Vagina (tissue), 2 donors: Measurements from ENCODE around the gene TNS3. TPM values are rescaled to one million over a fixed set of nuclear protein-coding genes. Genes with fewer than 3 reads are reported as not detected.

Source experiments
- DNase-seq, 2 donors: peaks; one replicate each; pipeline ENCODE4 v3.0.0-alpha.2; 2017; ENCODE audit errors: extremely low spot score in 2 of 2
- H3K27ac ChIP-seq: fragments of 200-600 bp; sonication (generic); one replicate; pipeline ENCODE4 v1.5.1; 2019
- H3K27me3 ChIP-seq: fragments of 200-600 bp; sonication (generic); one replicate; pipeline ENCODE4 v1.5.1; 2019
- H3K36me3 ChIP-seq, 2 donors: fragments of 200-600 bp; sonication (generic); one replicate each; pipeline ENCODE4 v1.5.1; 2017 to 2019
- H3K4me1 ChIP-seq: fragments of 200-600 bp; sonication (generic); one replicate; pipeline ENCODE4 v1.5.1; 2019
- H3K4me3 ChIP-seq, 2 donors: fragments of 200-600 bp; sonication (generic); 1 replicate in 1 of 2; 2 replicates in 1 of 2; pipeline ENCODE4 v1.5.1; 2016 to 2019
- H3K9me3 ChIP-seq: fragments of 200-600 bp; sonication (generic); one replicate; pipeline ENCODE4 v1.5.1; 2019
- POLR2A ChIP-seq, 2 donors: fragments of 450-650 bp; IDR thresholded peaks; one replicate each; pipeline ENCODE4 v1.6.1; 2017; ENCODE audit warnings: antibody characterized with exemption in 2 of 2, mild to moderate bottlenecking in 2 of 2, moderate library complexity in 2 of 2
- POLR2AphosphoS5 ChIP-seq, 2 donors: sonication (generic); formaldehyde crosslinking; IDR thresholded peaks; one replicate each; pipeline ENCODE4 v1.9.0; 2017; ENCODE audit warnings: antibody characterized with exemption in 2 of 2, mild to moderate bottlenecking in 2 of 2, low read depth in 1 of 2; ENCODE audit not compliant: insufficient read depth in 1 of 2
- intact Hi-C: fragments of 100-400 bp; cut with DNase I; formaldehyde crosslinking; loops from one replicate; pipeline ENCODE4 v1.15.1; 2023
- total RNA-seq: library from RNA; depleted of rRNA; stranded (reverse); fragments of >200 nt; gene quantifications from one replicate; pipeline ENCODE4 v1.2.3, GENCODE V29; 2016
- TF ChIP-seq, protein P1 (sequence below), 3 experiments: fragments of 450-650 bp in 2 of 3; fragments of 200-600 bp in 1 of 3; sonication (generic) in 1 of 3; IDR thresholded peaks; one replicate each; pipeline ENCODE4 v1.5.1; 2017 to 2019; ENCODE audit warnings: antibody characterized with exemption in 3 of 3, mild to moderate bottlenecking in 2 of 3, moderate library complexity in 2 of 3

Gene TNS3
- total RNA-seq, 1 donor from 2014 or later = 36.8 TPM

DNA sequence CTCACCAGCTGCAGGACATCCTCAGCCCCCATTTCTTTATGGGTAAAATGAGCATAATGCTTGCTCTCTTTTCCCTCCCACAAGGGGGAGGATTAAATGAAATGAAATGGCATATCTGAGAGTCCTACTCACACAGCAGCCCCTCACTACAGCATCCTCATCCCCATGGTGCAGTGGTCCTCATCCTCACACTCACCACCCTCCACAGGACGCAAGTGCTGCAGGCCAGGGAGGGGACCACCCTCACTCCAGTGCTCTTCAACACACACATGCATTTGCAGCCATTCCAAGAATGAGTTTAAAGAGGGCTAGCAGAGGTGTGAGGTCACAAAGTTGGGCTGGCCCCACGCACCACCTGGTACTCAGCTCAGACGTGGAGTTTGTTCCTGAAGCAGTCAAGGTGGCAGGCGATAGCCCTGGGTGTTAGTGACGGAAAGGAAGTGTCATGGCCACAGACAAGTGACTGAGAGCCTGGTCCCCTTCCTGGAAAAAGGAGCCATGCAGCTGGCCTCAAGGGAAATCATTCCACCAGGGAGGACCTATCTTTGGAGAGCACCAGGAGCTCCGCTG, 234.0 kb downstream of the TNS3 start:
- H3K4me3 ChIP-seq = no peak overlapping the region
- TF ChIP-seq, protein P1, sequence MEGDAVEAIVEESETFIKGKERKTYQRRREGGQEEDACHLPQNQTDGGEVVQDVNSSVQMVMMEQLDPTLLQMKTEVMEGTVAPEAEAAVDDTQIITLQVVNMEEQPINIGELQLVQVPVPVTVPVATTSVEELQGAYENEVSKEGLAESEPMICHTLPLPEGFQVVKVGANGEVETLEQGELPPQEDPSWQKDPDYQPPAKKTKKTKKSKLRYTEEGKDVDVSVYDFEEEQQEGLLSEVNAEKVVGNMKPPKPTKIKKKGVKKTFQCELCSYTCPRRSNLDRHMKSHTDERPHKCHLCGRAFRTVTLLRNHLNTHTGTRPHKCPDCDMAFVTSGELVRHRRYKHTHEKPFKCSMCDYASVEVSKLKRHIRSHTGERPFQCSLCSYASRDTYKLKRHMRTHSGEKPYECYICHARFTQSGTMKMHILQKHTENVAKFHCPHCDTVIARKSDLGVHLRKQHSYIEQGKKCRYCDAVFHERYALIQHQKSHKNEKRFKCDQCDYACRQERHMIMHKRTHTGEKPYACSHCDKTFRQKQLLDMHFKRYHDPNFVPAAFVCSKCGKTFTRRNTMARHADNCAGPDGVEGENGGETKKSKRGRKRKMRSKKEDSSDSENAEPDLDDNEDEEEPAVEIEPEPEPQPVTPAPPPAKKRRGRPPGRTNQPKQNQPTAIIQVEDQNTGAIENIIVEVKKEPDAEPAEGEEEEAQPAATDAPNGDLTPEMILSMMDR (IDR thresholded peaks at IDR 0.05) = no peak
- TF ChIP-seq POLR2A (IDR thresholded peaks at IDR 0.05) (no peak), POLR2AphosphoS5 (IDR thresholded peaks at IDR 0.05; ENCODE audit: insufficient read depth in 1 of 2, low read depth in 1 of 2) (no peak)
- H3K36me3 ChIP-seq = no peaks in the 10 kb centered on the region
- DNase-seq = no peak
- no peaks in the 10 kb centered on the region for H3K4me1 ChIP-seq
- no peak overlapping the region for H3K27ac ChIP-seq
- intact Hi-C loops = no loop called here
- no peaks in the 10 kb centered on the region for H3K27me3 ChIP-seq
- no peaks in the 10 kb centered on the region for H3K9me3 ChIP-seq

DNA sequence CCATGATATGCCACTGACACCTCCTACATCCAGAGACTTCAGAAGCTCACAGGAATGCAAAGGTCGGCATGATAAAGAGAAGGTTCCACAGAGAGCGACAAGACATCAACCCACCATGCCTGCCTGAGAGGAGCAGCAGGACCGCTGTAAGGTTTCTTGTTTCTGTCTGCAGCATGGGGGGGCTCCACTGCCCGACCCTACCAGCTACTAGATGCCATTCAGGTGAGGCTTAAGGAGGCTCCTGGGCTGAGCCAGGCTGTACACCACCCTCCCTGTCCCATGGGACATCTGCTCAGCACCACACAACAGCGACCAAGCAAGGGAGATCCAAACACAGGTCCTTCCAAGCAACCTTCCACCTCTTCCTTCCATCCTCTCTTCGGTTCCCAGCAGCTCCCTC, 234.6 kb downstream of the TNS3 start:
- H3K4me3 ChIP-seq = no peak overlapping the region
- no peak overlapping the region for H3K27ac ChIP-seq
- H3K9me3 ChIP-seq = no peaks in the 10 kb centered on the region
- no peaks in the 10 kb centered on the region for H3K36me3 ChIP-seq
- no peak for DNase-seq
- H3K27me3 ChIP-seq = no peaks in the 10 kb centered on the region
- intact Hi-C loops = no loop called here
- no peaks in the 10 kb centered on the region for H3K4me1 ChIP-seq
- TF ChIP-seq POLR2AphosphoS5 (IDR thresholded peaks at IDR 0.05; ENCODE audit: insufficient read depth in 1 of 2, low read depth in 1 of 2) = no peak
- TF ChIP-seq, protein P1 (IDR thresholded peaks at IDR 0.05) = no peak
- no peak for TF ChIP-seq POLR2A (IDR thresholded peaks at IDR 0.05)

DNA sequence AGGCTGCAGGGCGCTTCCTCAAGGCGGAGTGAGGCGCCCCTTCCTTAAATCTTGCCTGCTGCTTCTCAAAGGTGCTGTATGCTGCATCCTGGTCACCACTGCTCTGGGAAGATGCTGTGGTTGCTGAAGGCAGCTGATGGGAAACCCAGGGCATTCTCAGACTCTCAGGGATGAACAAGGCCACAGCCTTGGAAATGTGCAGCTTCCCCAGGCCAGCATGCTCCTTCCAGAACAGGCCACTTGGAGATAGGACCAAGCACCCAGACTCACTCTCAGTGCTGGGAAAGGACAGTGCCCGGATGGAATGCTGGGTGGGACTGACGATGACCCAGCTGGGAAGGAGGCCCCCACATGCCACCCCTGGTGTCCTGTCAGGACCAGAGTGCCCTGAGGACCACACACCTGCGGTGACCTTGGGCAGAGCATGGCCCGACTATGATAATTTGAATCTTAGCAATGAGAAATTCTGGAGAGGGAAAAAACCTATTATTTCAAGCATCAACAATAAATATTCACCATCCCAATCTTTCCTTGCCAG, 235.5 kb downstream of the TNS3 start:
- no peak for TF ChIP-seq POLR2A (IDR thresholded peaks at IDR 0.05)
- TF ChIP-seq, protein P1 (IDR thresholded peaks at IDR 0.05) = no peak
- no peak for TF ChIP-seq POLR2AphosphoS5 (IDR thresholded peaks at IDR 0.05; ENCODE audit: insufficient read depth in 1 of 2, low read depth in 1 of 2)
- intact Hi-C loops = no loop called here
- Histone ChIP-seq H3K27ac (no peak overlapping the region), H3K4me3 (no peak overlapping the region), H3K9me3 (no peaks in the 10 kb centered on the region), H3K27me3 (no peaks in the 10 kb centered on the region), H3K36me3 (no peaks in the 10 kb centered on the region), H3K4me1 (no peaks in the 10 kb centered on the region)
- DNase-seq = no peak

DNA sequence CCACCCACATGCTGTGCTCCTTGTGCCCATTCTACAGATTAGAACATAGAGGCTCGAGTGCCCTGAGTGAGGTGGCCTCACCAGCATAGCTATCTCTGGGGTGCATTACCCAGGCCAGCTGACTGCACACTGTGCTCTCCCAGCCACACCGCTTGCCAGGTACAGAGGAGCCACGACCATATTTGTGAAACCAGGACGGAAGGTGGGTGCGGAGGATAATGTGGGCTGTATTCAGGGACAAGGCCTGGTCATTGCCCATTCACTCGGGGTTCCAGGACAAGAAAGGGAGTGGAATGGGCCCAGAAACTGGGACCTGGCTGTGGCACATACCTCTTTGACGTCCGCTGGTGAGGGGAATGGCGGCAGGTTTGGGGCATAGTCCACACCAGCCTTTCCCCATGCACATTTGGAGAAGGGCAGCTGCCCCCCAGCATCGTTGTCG, 236.0 kb downstream of the TNS3 start:
- TF ChIP-seq POLR2AphosphoS5 (IDR thresholded peaks at IDR 0.05; ENCODE audit: insufficient read depth in 1 of 2, low read depth in 1 of 2) = no peak
- TF ChIP-seq, protein P1 (IDR thresholded peaks at IDR 0.05) = no peak
- no peak for TF ChIP-seq POLR2A (IDR thresholded peaks at IDR 0.05)
- Histone ChIP-seq H3K27me3 (no peaks in the 10 kb centered on the region), H3K4me3 (no peak overlapping the region), H3K4me1 (no peaks in the 10 kb centered on the region), H3K27ac (no peak overlapping the region), H3K9me3 (no peaks in the 10 kb centered on the region), H3K36me3 (no peaks in the 10 kb centered on the region)
- intact Hi-C loops = no loop called here
- DNase-seq = no peak

DNA sequence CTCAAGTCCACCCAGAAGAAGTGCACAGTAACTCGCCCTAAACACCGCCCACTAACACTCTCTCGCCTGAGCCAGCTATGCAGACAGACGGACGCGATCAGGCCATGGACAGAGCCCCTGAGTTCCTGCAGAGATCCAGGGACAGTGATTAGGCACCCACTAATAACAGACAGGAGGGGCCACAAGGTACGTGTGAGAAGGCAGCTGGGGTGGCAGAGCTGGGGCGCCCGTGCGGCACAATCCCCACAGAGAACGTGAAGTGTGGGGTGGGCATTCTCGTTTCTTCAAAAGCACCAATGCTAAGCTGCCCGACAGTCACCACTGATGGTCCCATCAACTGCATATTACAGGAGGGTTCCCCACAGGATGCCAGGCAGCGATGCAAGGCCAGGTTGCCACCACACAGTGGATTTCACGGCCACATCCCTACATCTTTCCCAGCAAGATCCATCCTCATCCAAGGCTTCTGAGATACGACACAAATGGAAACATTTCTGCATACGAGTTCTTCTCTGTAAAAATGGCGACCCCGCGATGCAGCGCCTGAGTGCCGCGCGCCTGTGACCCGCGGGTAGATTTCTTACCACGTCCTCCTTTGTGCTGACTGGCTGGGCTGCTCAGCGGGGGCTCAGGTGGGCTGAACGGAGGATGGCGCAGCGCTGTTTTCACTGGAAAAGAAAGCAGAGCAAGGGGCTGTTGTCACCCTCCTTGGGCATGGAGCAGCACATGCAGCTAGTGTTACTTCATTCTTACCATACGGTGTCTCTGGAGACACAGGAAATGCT, 237.5 kb downstream of the TNS3 start:
- no peaks in the 10 kb centered on the region for H3K27me3 ChIP-seq
- no peak for TF ChIP-seq POLR2AphosphoS5 (IDR thresholded peaks at IDR 0.05; ENCODE audit: insufficient read depth in 1 of 2, low read depth in 1 of 2)
- TF ChIP-seq POLR2A (IDR thresholded peaks at IDR 0.05) = no peak
- TF ChIP-seq, protein P1 (IDR thresholded peaks at IDR 0.05) = no peak
- no peak for DNase-seq
- H3K27ac ChIP-seq = no peak overlapping the region
- no peaks in the 10 kb centered on the region for H3K36me3 ChIP-seq
- H3K9me3 ChIP-seq = no peaks in the 10 kb centered on the region
- H3K4me3 ChIP-seq = no peak overlapping the region
- intact Hi-C loops = no loop called here
- H3K4me1 ChIP-seq = no peaks in the 10 kb centered on the region
